WTC11 (cell line): ENCODE data around the gene KRT27. TPM values are rescaled to one million over a fixed set of nuclear protein-coding genes. Genes with fewer than 3 reads are reported as not detected.

Experiments
- ATAC-seq: fragments of 200-7000 bp; cut with Tn5 transposase; 2 replicates; pipeline ENCODE4 v1.10.0; 2021; ENCODE audit warnings: mild to moderate bottlenecking, moderate library complexity
- CTCF ChIA-PET: fragments of 300-600 bp; sonication (Branson Sonifier 250); formaldehyde crosslinking; loops from one replicate; lab custom pipeline; 2021; ENCODE audit warnings: antibody characterized with exemption; lab: Charles Lee
- POLR2A ChIA-PET: fragments of 350-600 bp; sonication (Branson Sonifier 250); formaldehyde crosslinking; loops from one replicate; lab custom pipeline; 2021; ENCODE audit warnings: antibody characterized with exemption; lab: Charles Lee
- DNase-seq: peaks from one replicate; pipeline ENCODE4 v3.0.0; 2021; ENCODE audit warnings: low spot score
- H3K27ac Mint-ChIP-seq: 2 replicates; pipeline ENCODE4 v1.8.0; 2021; ENCODE audit warnings: mixed read lengths
- H3K27me3 Mint-ChIP-seq: 2 replicates; pipeline ENCODE4 v1.8.0; 2021; ENCODE audit warnings: low read depth, mild to moderate bottlenecking, moderate library complexity, mixed read lengths
- H3K36me3 Mint-ChIP-seq: 2 replicates; pipeline ENCODE4 v1.8.0; 2021; ENCODE audit warnings: mixed read lengths
- H3K4me1 Mint-ChIP-seq: 2 replicates; pipeline ENCODE4 v1.8.0; 2022; ENCODE audit warnings: mixed read lengths
- H3K4me3 Mint-ChIP-seq: 2 replicates; pipeline ENCODE4 v1.8.0; 2021; ENCODE audit warnings: mild to moderate bottlenecking, moderate library complexity, mixed read lengths
- H3K9me3 Mint-ChIP-seq: 2 replicates; pipeline ENCODE4 v1.8.0; 2021; ENCODE audit warnings: mixed read lengths
- CBFB ChIP-seq: sonication (generic); formaldehyde crosslinking; IDR thresholded peaks from 2 replicates; pipeline ENCODE4 v1.8.1; 2022; ENCODE audit warnings: mild to moderate bottlenecking, low read depth, missing genetic modification reagents
- E2F1 ChIP-seq: sonication (generic); formaldehyde crosslinking; IDR thresholded peaks from 2 replicates; pipeline ENCODE4 v1.8.0; 2022; ENCODE audit warnings: mild to moderate bottlenecking, missing genetic modification reagents
- E2F5 ChIP-seq: sonication (generic); formaldehyde crosslinking; IDR thresholded peaks from 2 replicates; pipeline ENCODE4 v1.8.1; 2022; ENCODE audit warnings: mild to moderate bottlenecking, moderate library complexity, missing genetic modification reagents
- EMX1 ChIP-seq: fragments of 250-450 bp; sonication (Bioruptor Pico); IDR thresholded peaks from 2 replicates; pipeline ENCODE4 v1.8.0; 2021; ENCODE audit warnings: mild to moderate bottlenecking
- ETV6 ChIP-seq: sonication (generic); formaldehyde crosslinking; IDR thresholded peaks from 2 replicates; pipeline ENCODE4 v1.8.1; 2022; ENCODE audit warnings: mild to moderate bottlenecking, missing genetic modification reagents
- FOXP1 ChIP-seq: sonication (generic); formaldehyde crosslinking; IDR thresholded peaks from 2 replicates; pipeline ENCODE4 v1.8.0; 2022; ENCODE audit warnings: missing genetic modification reagents, mild to moderate bottlenecking, moderate library complexity, borderline replicate concordance
- FOXP4 ChIP-seq: sonication (generic); formaldehyde crosslinking; IDR thresholded peaks from 2 replicates; pipeline ENCODE4 v1.8.0; 2022; ENCODE audit warnings: mild to moderate bottlenecking, missing genetic modification reagents
- GRHL2 ChIP-seq: fragments of 250-450 bp; sonication (Bioruptor Pico); IDR thresholded peaks from 2 replicates; pipeline ENCODE4 v1.8.0; 2022; ENCODE audit warnings: mild to moderate bottlenecking, moderate library complexity; ENCODE audit not compliant: insufficient replicate concordance, severe bottlenecking
- MYBL2 ChIP-seq: sonication (generic); formaldehyde crosslinking; IDR thresholded peaks from 2 replicates; pipeline ENCODE4 v1.8.1; 2023; ENCODE audit warnings: mild to moderate bottlenecking, moderate library complexity, missing genetic modification reagents
- NFE2L1 ChIP-seq: sonication (generic); formaldehyde crosslinking; IDR thresholded peaks from 2 replicates; pipeline ENCODE4 v1.8.1; 2023; ENCODE audit warnings: missing genetic modification reagents
- NFYB ChIP-seq: sonication (generic); formaldehyde crosslinking; conservative IDR thresholded peaks from 2 replicates; pipeline ENCODE4 v1.8.0; 2022; ENCODE audit warnings: low read depth, missing genetic modification reagents
- NR1H2 ChIP-seq: sonication (generic); formaldehyde crosslinking; IDR thresholded peaks from 2 replicates; pipeline ENCODE4 v1.9.0; 2021; ENCODE audit warnings: mild to moderate bottlenecking, moderate library complexity, missing genetic modification reagents
- PRRX2 ChIP-seq: fragments of 250-450 bp; sonication (Bioruptor Pico); IDR thresholded peaks from 2 replicates; pipeline ENCODE4 v1.8.0; 2021; ENCODE audit warnings: mild to moderate bottlenecking
- SMAD3 ChIP-seq: sonication (generic); formaldehyde crosslinking; IDR thresholded peaks from 2 replicates; pipeline ENCODE4 v1.8.0; 2022; ENCODE audit warnings: missing genetic modification reagents, mild to moderate bottlenecking, borderline replicate concordance
- TEAD4 ChIP-seq: sonication (generic); formaldehyde crosslinking; IDR thresholded peaks from 2 replicates; pipeline ENCODE4 v1.8.0; 2022; ENCODE audit warnings: mild to moderate bottlenecking, missing genetic modification reagents
- TP53 ChIP-seq: sonication (generic); formaldehyde crosslinking; IDR thresholded peaks from 2 replicates; pipeline ENCODE4 v1.8.1; 2023; ENCODE audit warnings: mild to moderate bottlenecking, missing genetic modification reagents
- ZBTB43 ChIP-seq: sonication (generic); formaldehyde crosslinking; IDR thresholded peaks from 2 replicates; pipeline ENCODE4 v1.8.1; 2023; ENCODE audit warnings: mild to moderate bottlenecking, missing genetic modification reagents
- ZNF232 ChIP-seq: sonication (generic); formaldehyde crosslinking; IDR thresholded peaks from 2 replicates; pipeline ENCODE4 v1.8.0; 2022; ENCODE audit warnings: mild to moderate bottlenecking, missing genetic modification reagents
- ZNF317 ChIP-seq: sonication (generic); formaldehyde crosslinking; IDR thresholded peaks from 2 replicates; pipeline ENCODE4 v1.8.1; 2023; ENCODE audit warnings: low read depth, mild to moderate bottlenecking, moderate library complexity, missing genetic modification reagents, borderline replicate concordance
- ZNF396 ChIP-seq: fragments of 250-450 bp; sonication (Bioruptor Pico); IDR thresholded peaks from 2 replicates; pipeline ENCODE4 v1.8.0; 2021; ENCODE audit warnings: mild to moderate bottlenecking, moderate library complexity, borderline replicate concordance
- total RNA-seq: library from RNA; stranded (reverse); gene quantifications from 3 replicates; pipeline ENCODE4 v1.2.3, GENCODE V29; 2021

The KRT27 gene
- total RNA-seq, 1 experiment from 2014 or later: not detected

- CTCF ChIA-PET: interaction anchor here (1.4 kb wide), 1 partner anchor 115 kb away, joined by 4 read pairs; no protein-coding TSS in a partner anchor
- 0 out of 2 replicates have a peak, but pooled peaks cover 6% of the 10 kb centered on the region for H3K36me3 Mint-ChIP-seq
- no peaks in the 10 kb centered on the region for H3K4me1 Mint-ChIP-seq
- DNase-seq (no peak), ATAC-seq (no peak)
- POLR2A ChIA-PET: no interaction called here
- H3K27ac Mint-ChIP-seq: no peak overlapping the region
- TF ChIP-seq ZNF232 (CRISPR knock-in tag): no peak
- TF ChIP-seq NR1H2 (CRISPR knock-in tag): no peak
- no peak for TF ChIP-seq FOXP1 (CRISPR knock-in tag)
- no peak for TF ChIP-seq EMX1 (CRISPR knock-in tag)
- TF ChIP-seq NFE2L1 (CRISPR knock-in tag): no peak
- TF ChIP-seq ZBTB43: no peak
- TF ChIP-seq E2F5 (CRISPR knock-in tag): no peak
- no peak for TF ChIP-seq PRRX2
- peaks cover 16% of the 10 kb centered on the region for H3K9me3 Mint-ChIP-seq
- no peak overlapping the region for H3K4me3 Mint-ChIP-seq
- H3K27me3 Mint-ChIP-seq: peaks cover 14% of the 10 kb centered on the region
Observed at GRCh38 chr17:40730970-40731369, 51.4 kb downstream of the KRT27 start.

GRCh38 chr17:40727447-40728231 lies 54.7 kb downstream of the KRT27 start:
- no peaks in the 10 kb centered on the region for H3K4me1 Mint-ChIP-seq
- H3K9me3 Mint-ChIP-seq: no peaks in the 10 kb centered on the region
- ATAC-seq: no peak
- H3K27ac Mint-ChIP-seq: no peak overlapping the region
- DNase-seq: no peak
- CTCF ChIA-PET: interaction anchor here (0.7 to 1.5 kb wide), 4 partner anchors 11 to 112 kb away, joined by 3 to 8 read pairs (median 4); no protein-coding TSS in a partner anchor
- peaks cover 11% of the 10 kb centered on the region for H3K27me3 Mint-ChIP-seq
- POLR2A ChIA-PET: no interaction called here
- H3K36me3 Mint-ChIP-seq: no peaks in the 10 kb centered on the region
- H3K4me3 Mint-ChIP-seq: no peak overlapping the region
- TF ChIP-seq MYBL2 (CRISPR knock-in tag) (no peak), GRHL2 (CRISPR knock-in tag) (no peak), ZNF396 (CRISPR knock-in tag) (no peak), TP53 (CRISPR knock-in tag) (no peak), ZNF232 (CRISPR knock-in tag) (no peak), FOXP4 (CRISPR knock-in tag) (no peak)

- CTCF ChIA-PET: interaction anchor here (0.9 to 1.5 kb wide), 2 partner anchors 105 to 111 kb away, joined by 3 to 8 read pairs; no protein-coding TSS in a partner anchor
- no peak for DNase-seq
Observed at GRCh38 chr17:40726919-40727318, 55.4 kb downstream of the KRT27 start.

More at GRCh38 chr17:40726919-40727318, 55.4 kb downstream of the KRT27 start:
- TF ChIP-seq SMAD3 (CRISPR knock-in tag) (no peak), TEAD4 (CRISPR knock-in tag) (no peak), NFYB (no peak), ETV6 (CRISPR knock-in tag) (no peak), ZNF317 (CRISPR knock-in tag) (no peak), E2F5 (CRISPR knock-in tag) (no peak), CBFB (CRISPR knock-in tag) (no peak), E2F1 (CRISPR knock-in tag) (no peak)
- TF ChIP-seq, all 79 proteins: peak for 0
- no peak for ATAC-seq
- POLR2A ChIA-PET: no interaction called here
- no peaks in the 10 kb centered on the region for H3K36me3 Mint-ChIP-seq
- H3K9me3 Mint-ChIP-seq: no peaks in the 10 kb centered on the region
- no peaks in the 10 kb centered on the region for H3K4me1 Mint-ChIP-seq
- no peak overlapping the region for H3K4me3 Mint-ChIP-seq
- peaks cover 11% of the 10 kb centered on the region for H3K27me3 Mint-ChIP-seq
- no peak overlapping the region for H3K27ac Mint-ChIP-seq
